Heart left ventricle (tissue), 16 donors: ENCODE data around the gene C1orf50. TPM values are rescaled to one million over a fixed set of nuclear protein-coding genes. Genes with fewer than 3 reads are reported as not detected.

Experiments used
- ATAC-seq, 4 donors: fragments of 200-7000 bp; cut with Tn5 transposase; one replicate each; pipeline ENCODE4 v1.9.1; 2020 to 2022; ENCODE audit warnings: moderate library complexity in 4 of 4, mild to moderate bottlenecking in 3 of 4, moderate number of reproducible peaks in 1 of 4
- DNase-seq, 5 donors: peaks; one replicate each; pipeline ENCODE4 v3.0.0-alpha.2; 2020
- H3K27ac ChIP-seq, 12 donors: fragments of 200-600 bp; sonication (generic) in 4 of 12; one replicate each; pipeline versions ENCODE4 v1.5.0 to v1.8.0; 2016 to 2022; ENCODE audit warnings: mild to moderate bottlenecking in 2 of 12
- H3K27me3 ChIP-seq, 9 donors: fragments of 200-600 bp; sonication (generic) in 2 of 9; one replicate each; pipeline versions ENCODE4 v1.5.1 to v1.8.0; 2016 to 2022; ENCODE audit warnings: mild to moderate bottlenecking in 3 of 9
- H3K36me3 ChIP-seq, 9 donors: fragments of 200-600 bp; sonication (generic) in 2 of 9; one replicate each; pipeline versions ENCODE4 v1.5.0 to v1.8.0; 2018 to 2022; ENCODE audit warnings: mild to moderate bottlenecking in 2 of 9
- H3K4me1 ChIP-seq, 12 donors: fragments of 200-600 bp; sonication (generic) in 4 of 12; one replicate each; pipeline versions ENCODE4 v1.5.0 to v1.8.0; 2016 to 2022; ENCODE audit warnings: mild to moderate bottlenecking in 3 of 12
- H3K4me3 ChIP-seq, 12 donors: fragments of 200-600 bp; sonication (generic) in 4 of 12; one replicate each; pipeline versions ENCODE4 v1.5.0 to v1.8.0; 2017 to 2022; ENCODE audit warnings: mild to moderate bottlenecking in 9 of 12, moderate library complexity in 4 of 12
- H3K9me3 ChIP-seq, 12 donors: fragments of 200-600 bp; sonication (generic) in 4 of 12; one replicate each; pipeline versions ENCODE4 v1.5.0 to v1.8.0; 2016 to 2022; ENCODE audit warnings: mild to moderate bottlenecking in 1 of 12
- CTCF ChIP-seq, 12 donors: fragments of 200-600 bp; sonication (generic) in 4 of 12; IDR thresholded peaks; one replicate each; pipeline versions ENCODE4 v1.5.0 to v1.8.0; 2018 to 2022; ENCODE audit warnings: antibody characterized with exemption in 12 of 12, mild to moderate bottlenecking in 5 of 12
- POLR2A ChIP-seq, 2 donors: fragments of 450-650 bp; IDR thresholded peaks; one replicate each; pipeline ENCODE4 v1.6.1; 2017; ENCODE audit warnings: antibody characterized with exemption in 2 of 2, mild to moderate bottlenecking in 2 of 2, moderate library complexity in 2 of 2
- WGBS, 4 donors: extraction: QIAGEN DNeasy Blood & Tissue Kit in 2 of 4; methylation state at CpG; one replicate each; pipeline versions ENCODE4 v1.1.5 to v1.1.7; 2013 to 2018; 5-methylcytosine and 5-hydroxymethylcytosine counted together
- intact Hi-C, 10 donors: fragments of 100-400 bp; cut with DNase I; formaldehyde crosslinking; loops; one replicate each; pipeline versions ENCODE4 v1.11.1 to v1.14.2; 2022
- polyA plus RNA-seq, 2 donors: library from polyadenylated mRNA; stranded (reverse); fragments of 200-250 nt; gene quantifications; one replicate each; pipeline ENCODE4 v1.2.3, GENCODE V29; 2013
- total RNA-seq, 9 donors: library from RNA; depleted of rRNA in 2 of 9; stranded (reverse); fragments of >200 nt in 2 of 9; fragmentation: NEBNext Ultra II Directional in 3 of 9; extraction: Animal tissue kit (Norgen Biotek cat#: 25700) in 3 of 9; gene quantifications; one replicate each; pipeline versions ENCODE4 v1.1.0 to v1.2.4, GENCODE V29; 2016 to 2023
- donor health status: ischemic (EF 13 %, LVEDD 7.1; RV severe dilation, severe dysfunction).
- donor health status: healthy with polysubstance abuse.
- donor health status: DM: no; HTN: yes; CAD: no.
- donor health status: DM: no; HTN: no; CAD: no.
- donor health status: ischemic (EF 25% LVEDD 6.9; RV normal size, moderate dysfunction).
- donor health status: ischemic (EF 25% LVEDD 5.7; RV mildly dilated, moderate dysfunction).
- donor health status: healthy.
- donor health status: DM: yes; HTN: yes; CAD: no.
- donor health status: ischemic (EF 35%, LVEDD 5.7; RV mildly dilated, moderate dysfunction).
- donor health status: nonischemic (EF 11% LVEDD 7.7; RV severe dilation, severe dysfunction).
- donor health status: DM: yes; HTN: yes; CAD: no.
- donor health status: PGD.
- donor health status: ischemic (EF 29% LVEDD 5.4; RV normal size, mild dysfunction).
- donor health status: nonischemic (EF 23%, LVEDD 6.1; RV moderate dilation, normal function).

Gene C1orf50
- total and polyA plus RNA-seq, 11 donors: 3.0 to 9.2 (median 5.6) TPM

GRCh38 chr1:42765269-42765668 is 1.8 kb upstream of the C1orf50 start:
- 18 to 34% (median 20%) methylated on average over 7 of the region's 7 CpGs for WGBS, 4 donors
- TF ChIP-seq CTCF (IDR thresholded peaks at IDR 0.05): no peak
- TF ChIP-seq POLR2A (IDR thresholded peaks at IDR 0.05): no peak
- peak overlapping the region in 6 of 12 donors; percentile 87 to 95 (median 92) for H3K27ac ChIP-seq
- DNase-seq (no peak), ATAC-seq (no peak)
- peaks cover 0 to 23% (median 19%) of the 10 kb centered on the region in 9 donors for H3K36me3 ChIP-seq
- no peaks in the 10 kb centered on the region for H3K9me3 ChIP-seq
- intact Hi-C loops: loop anchor here in 7 of 10 donors (5.0 to 10.0 kb wide), 8 partner anchors 52 to 430 kb away; partner anchors contain the start of genes YBX1 (in 6 of the 7), ERMAP (in 1 of the 7), FOXJ3 (in 1 of the 7) and SVBP (in 1 of the 7)
- peaks cover 3 to 44% (median 27%) of the 10 kb centered on the region in 12 donors for H3K4me1 ChIP-seq
- H3K27me3 ChIP-seq: no peaks in the 10 kb centered on the region
- peak overlapping the region; percentile 70 to 98 (median 94) for H3K4me3 ChIP-seq

GRCh38 chr1:42765832-42766740 is 963 bp upstream of the C1orf50 start:
- DNase-seq: peak; percentile 33 to 76 (median 46)
- peak in 9 of 12 donors; percentile 24 to 61 (median 35) for TF ChIP-seq CTCF (IDR thresholded peaks at IDR 0.05)
- TF ChIP-seq POLR2A (IDR thresholded peaks at IDR 0.05): no peak
- WGBS, 4 donors: 0 to 2% (median 1%) methylated on average over 9 to 44 of the region's 44 CpGs
- Histone ChIP-seq H3K27ac (peak overlapping the region; percentile 57 to 95 (median 90)), H3K4me3 (peak overlapping the region; percentile 70 to 98 (median 94)), H3K9me3 (no peaks in the 10 kb centered on the region), H3K27me3 (no peaks in the 10 kb centered on the region), H3K36me3 (peaks cover 0 to 18% (median 13%) of the 10 kb centered on the region in 9 donors), H3K4me1 (peaks cover 3 to 46% (median 29%) of the 10 kb centered on the region in 12 donors)
- peak in 2 of 4 donors; percentile 0 to 17 for ATAC-seq
- intact Hi-C loops: loop anchor here in 7 of 10 donors (5.0 to 10.0 kb wide), 8 partner anchors 51 to 431 kb away; partner anchors contain the start of genes YBX1 (in 6 of the 7), ERMAP (in 1 of the 7), FOXJ3 (in 1 of the 7) and SVBP (in 1 of the 7)

DNA sequence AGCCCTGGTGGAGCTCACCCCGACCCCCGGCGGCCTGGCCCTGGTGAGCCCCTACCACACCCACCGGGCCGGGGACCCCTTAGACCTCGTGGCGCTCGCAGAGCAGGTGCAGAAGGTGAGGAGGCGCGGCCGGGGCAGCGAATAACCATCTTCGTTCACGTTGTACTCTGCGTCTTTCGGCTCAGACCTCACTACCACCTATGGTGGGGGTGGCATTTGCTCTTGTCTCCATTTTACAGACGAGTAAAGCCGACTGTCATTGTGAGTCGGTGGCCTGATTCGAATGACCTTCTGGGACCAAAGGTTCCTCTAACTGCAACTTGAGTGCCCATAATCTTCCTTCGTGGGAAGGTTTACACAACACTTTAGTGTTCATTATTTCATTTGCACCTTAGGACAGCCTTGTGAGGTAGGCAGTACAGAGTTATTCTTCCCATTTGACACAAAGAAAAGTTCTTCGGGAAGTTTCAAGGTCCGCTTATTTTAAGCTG is 506 bp downstream of the C1orf50 start:
- intact Hi-C loops: loop anchor here in 7 of 10 donors (1.0 to 10.0 kb wide), 9 partner anchors 50 to 433 kb away; partner anchors contain the start of genes YBX1 (in 6 of the 7), ERMAP (in 2 of the 7), SVBP (in 2 of the 7) and FOXJ3 (in 1 of the 7)
- 1 to 3% (median 2%) methylated on average over 14 to 23 of the region's 23 CpGs for WGBS, 4 donors
- peaks cover 3 to 48% (median 30%) of the 10 kb centered on the region in 12 donors for H3K4me1 ChIP-seq

More for the DNA sequence above, 506 bp downstream of the C1orf50 start:
- Histone ChIP-seq H3K9me3 (no peaks in the 10 kb centered on the region), H3K27me3 (no peaks in the 10 kb centered on the region), H3K4me3 (peak overlapping the region; percentile 82 to 98 (median 94)), H3K27ac (peak overlapping the region; percentile 72 to 97 (median 92)), H3K36me3 (peaks cover 0 to 5% (median 0%) of the 10 kb centered on the region in 9 donors)
- DNase-seq: no peak
- TF ChIP-seq CTCF (IDR thresholded peaks at IDR 0.05): no peak
- TF ChIP-seq POLR2A (IDR thresholded peaks at IDR 0.05): no peak
- peak; percentile 2 to 47 (median 21) for ATAC-seq
